Measurements from ENCODE around the gene PCCB.
"Not testable (repeated sequence)": the region's sequence is repeated elsewhere in the genome, so short reads cannot be mapped to it uniquely, and the experiment has no call there.

Gene PCCB

DNA sequence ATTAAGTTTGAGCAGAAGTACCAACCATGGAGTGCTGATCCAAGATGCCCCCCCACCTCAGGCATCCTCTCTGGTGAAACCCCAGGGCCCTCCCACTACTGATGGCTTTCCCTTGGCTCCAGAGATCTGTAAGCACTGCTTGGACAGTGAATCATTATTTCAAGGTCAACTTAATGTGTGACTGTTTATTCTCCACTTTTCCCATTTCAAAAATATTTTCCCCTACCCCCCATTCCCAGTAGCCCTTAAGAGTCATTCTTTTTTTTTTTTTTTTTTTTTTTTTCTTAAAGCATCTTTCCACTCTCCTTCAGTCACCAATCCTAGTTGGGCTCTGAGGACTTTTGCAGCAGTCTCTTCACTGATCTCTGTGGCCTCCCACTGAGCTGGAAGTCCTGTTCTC lies 82.6 kb downstream of the PCCB start:
- TF ChIP-seq, protein P1, sequence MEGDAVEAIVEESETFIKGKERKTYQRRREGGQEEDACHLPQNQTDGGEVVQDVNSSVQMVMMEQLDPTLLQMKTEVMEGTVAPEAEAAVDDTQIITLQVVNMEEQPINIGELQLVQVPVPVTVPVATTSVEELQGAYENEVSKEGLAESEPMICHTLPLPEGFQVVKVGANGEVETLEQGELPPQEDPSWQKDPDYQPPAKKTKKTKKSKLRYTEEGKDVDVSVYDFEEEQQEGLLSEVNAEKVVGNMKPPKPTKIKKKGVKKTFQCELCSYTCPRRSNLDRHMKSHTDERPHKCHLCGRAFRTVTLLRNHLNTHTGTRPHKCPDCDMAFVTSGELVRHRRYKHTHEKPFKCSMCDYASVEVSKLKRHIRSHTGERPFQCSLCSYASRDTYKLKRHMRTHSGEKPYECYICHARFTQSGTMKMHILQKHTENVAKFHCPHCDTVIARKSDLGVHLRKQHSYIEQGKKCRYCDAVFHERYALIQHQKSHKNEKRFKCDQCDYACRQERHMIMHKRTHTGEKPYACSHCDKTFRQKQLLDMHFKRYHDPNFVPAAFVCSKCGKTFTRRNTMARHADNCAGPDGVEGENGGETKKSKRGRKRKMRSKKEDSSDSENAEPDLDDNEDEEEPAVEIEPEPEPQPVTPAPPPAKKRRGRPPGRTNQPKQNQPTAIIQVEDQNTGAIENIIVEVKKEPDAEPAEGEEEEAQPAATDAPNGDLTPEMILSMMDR (IDR thresholded peaks at IDR 0.05; ENCODE audit: poor library complexity, severe bottlenecking): no peak
- ATAC-seq (ENCODE audit: low read depth) (no peak), DNase-seq (ENCODE audit: low spot score) (no peak)
- Histone ChIP-seq H3K36me3 (ENCODE audit: low read depth) (peaks cover 15% of the 10 kb centered on the region), H3K4me3 (ENCODE audit: severe bottlenecking) (no peak overlapping the region), H3K27me3 (ENCODE audit: insufficient read depth, poor library complexity, severe bottlenecking) (no peaks in the 10 kb centered on the region), H3K27ac (ENCODE audit: poor library complexity, severe bottlenecking) (no peak overlapping the region), H3K4me1 (ENCODE audit: insufficient read depth, poor library complexity, severe bottlenecking) (no peaks in the 10 kb centered on the region), H3K9me3 (ENCODE audit: severe bottlenecking) (no peaks in the 10 kb centered on the region)

DNA sequence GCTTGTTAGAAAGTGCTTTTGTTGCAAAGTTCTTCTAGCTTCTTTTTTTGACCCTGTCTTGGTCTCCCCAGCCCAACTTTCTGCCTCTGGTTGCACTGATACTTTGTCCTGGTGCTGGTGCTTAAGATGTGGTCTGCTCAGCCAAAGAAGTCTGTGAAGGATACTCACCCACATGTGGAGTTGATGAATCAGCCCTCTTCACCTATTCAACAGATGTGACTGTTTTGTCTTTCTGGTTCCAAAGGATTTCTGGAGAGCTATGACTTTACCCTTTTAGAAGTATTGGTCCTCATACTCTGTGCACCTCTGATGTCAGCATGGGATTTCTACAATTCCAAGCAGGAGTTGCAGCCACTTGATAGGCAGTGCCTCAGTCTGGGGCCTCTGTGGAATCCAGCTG lies 84.1 kb downstream of the PCCB start:
- Histone ChIP-seq H3K36me3 (ENCODE audit: low read depth) (peaks cover 26% of the 10 kb centered on the region), H3K27ac (ENCODE audit: poor library complexity, severe bottlenecking) (no peak overlapping the region), H3K4me3 (ENCODE audit: severe bottlenecking) (no peak overlapping the region), H3K4me1 (ENCODE audit: insufficient read depth, poor library complexity, severe bottlenecking) (no peaks in the 10 kb centered on the region), H3K27me3 (ENCODE audit: insufficient read depth, poor library complexity, severe bottlenecking) (no peaks in the 10 kb centered on the region), H3K9me3 (ENCODE audit: severe bottlenecking) (no peaks in the 10 kb centered on the region)
- ATAC-seq (ENCODE audit: low read depth) (no peak), DNase-seq (ENCODE audit: low spot score) (no peak)
- TF ChIP-seq, protein P1 (IDR thresholded peaks at IDR 0.05; ENCODE audit: poor library complexity, severe bottlenecking): no peak

- H3K36me3 ChIP-seq (ENCODE audit: low read depth): peaks cover 26% of the 10 kb centered on the region
- ATAC-seq (ENCODE audit: low read depth); H3K4me3 ChIP-seq (ENCODE audit: severe bottlenecking); H3K27me3 ChIP-seq (ENCODE audit: insufficient read depth, poor library complexity, severe bottlenecking); DNase-seq (ENCODE audit: low spot score); H3K4me1 ChIP-seq (ENCODE audit: insufficient read depth, poor library complexity, severe bottlenecking); H3K27ac ChIP-seq (ENCODE audit: poor library complexity, severe bottlenecking); H3K9me3 ChIP-seq (ENCODE audit: severe bottlenecking): not testable (repeated sequence)
Measured at GRCh38 chr3:136334726-136335125, 84.6 kb downstream of the PCCB start.

DNA sequence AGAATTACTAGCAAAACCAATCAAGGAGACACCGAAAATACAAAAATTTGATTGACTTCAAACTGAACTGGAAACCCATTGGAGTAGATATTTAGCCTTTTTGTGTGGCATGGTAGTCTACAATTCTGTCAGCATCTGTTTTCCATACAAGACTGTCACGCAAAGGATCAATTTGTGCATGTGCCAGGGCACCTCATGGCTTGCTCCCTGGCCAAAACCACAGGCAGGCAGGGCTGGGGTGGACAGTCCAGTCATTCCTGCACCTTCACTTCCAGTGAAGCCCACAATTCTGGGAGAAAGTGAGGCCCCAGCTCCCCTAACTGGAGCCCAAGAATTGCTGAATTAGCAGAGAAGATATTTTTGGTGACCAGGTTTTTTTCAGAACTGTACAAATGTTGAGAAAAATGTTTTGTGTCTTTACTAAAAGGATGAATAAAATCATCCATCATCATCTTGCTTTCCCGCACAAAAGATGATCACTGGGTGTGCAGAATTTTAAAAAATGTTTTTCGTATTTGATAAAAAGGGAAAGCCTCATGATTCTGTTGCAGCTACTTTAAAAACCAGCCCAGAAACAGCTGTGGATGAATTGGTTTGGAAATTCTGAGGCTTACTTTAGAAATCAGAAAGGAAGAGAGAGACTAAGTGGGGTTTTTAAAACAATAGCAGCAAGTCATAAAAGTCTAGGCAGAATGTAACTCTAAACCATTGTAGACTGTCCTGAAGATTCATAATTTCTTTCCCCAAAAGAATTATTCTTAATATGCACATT lies 86.4 kb downstream of the PCCB start:
- H3K27me3 ChIP-seq (ENCODE audit: insufficient read depth, poor library complexity, severe bottlenecking): no peaks in the 10 kb centered on the region
- no peaks in the 10 kb centered on the region for H3K4me1 ChIP-seq (ENCODE audit: insufficient read depth, poor library complexity, severe bottlenecking)
- no peak for ATAC-seq (ENCODE audit: low read depth)
- TF ChIP-seq, protein P1 (IDR thresholded peaks at IDR 0.05; ENCODE audit: poor library complexity, severe bottlenecking): no peak
- no peak overlapping the region for H3K4me3 ChIP-seq (ENCODE audit: severe bottlenecking)
- H3K9me3 ChIP-seq (ENCODE audit: severe bottlenecking): no peaks in the 10 kb centered on the region
- no peak overlapping the region for H3K27ac ChIP-seq (ENCODE audit: poor library complexity, severe bottlenecking)
- H3K36me3 ChIP-seq (ENCODE audit: low read depth): peaks cover 28% of the 10 kb centered on the region
- DNase-seq (ENCODE audit: low spot score): no peak

DNA sequence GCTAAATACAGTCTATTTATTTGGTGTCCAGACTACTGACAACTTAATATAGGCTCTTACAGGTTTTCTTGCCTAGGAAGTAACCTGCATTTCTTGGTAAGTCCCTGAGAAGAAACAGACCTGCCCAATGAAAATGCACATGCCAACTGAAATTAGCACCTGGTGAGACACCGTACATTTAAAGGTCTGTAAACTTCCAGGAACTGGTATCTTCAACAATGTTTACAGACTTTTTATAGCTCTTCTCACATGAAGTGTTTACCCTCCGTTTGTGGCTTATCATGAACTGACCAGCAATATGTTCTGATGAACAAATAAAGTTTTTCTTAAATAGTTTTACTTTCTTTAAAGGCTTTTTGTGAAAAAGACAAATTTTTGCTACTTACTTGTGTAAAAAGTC lies 93.3 kb downstream of the PCCB start:
- ATAC-seq (ENCODE audit: low read depth) (no peak), DNase-seq (ENCODE audit: low spot score) (no peak)
- no peak overlapping the region for H3K4me3 ChIP-seq (ENCODE audit: severe bottlenecking)
- H3K9me3 ChIP-seq (ENCODE audit: severe bottlenecking): no peaks in the 10 kb centered on the region
- peaks cover 18% of the 10 kb centered on the region for H3K36me3 ChIP-seq (ENCODE audit: low read depth)
- peaks cover 8% of the 10 kb centered on the region for H3K4me1 ChIP-seq (ENCODE audit: insufficient read depth, poor library complexity, severe bottlenecking)
- no peaks in the 10 kb centered on the region for H3K27me3 ChIP-seq (ENCODE audit: insufficient read depth, poor library complexity, severe bottlenecking)
- TF ChIP-seq, protein P1 (IDR thresholded peaks at IDR 0.05; ENCODE audit: poor library complexity, severe bottlenecking): no peak
- H3K27ac ChIP-seq (ENCODE audit: poor library complexity, severe bottlenecking): no peak overlapping the region
